Endothelial cell (in vitro differentiated cells): Measurements from ENCODE around the gene DACH1. TPM values are rescaled to one million over a fixed set of nuclear protein-coding genes. Genes with fewer than 3 reads are reported as not detected.

ENCODE experiments used
- DNase-seq: peaks from one replicate; pipeline ENCODE4 v3.0.0; 2021; ENCODE audit warnings: low spot score
- H3K27ac Mint-ChIP-seq: one replicate; pipeline ENCODE4 v1.8.0; 2021; ENCODE audit warnings: mixed read lengths, inconsistent platforms; ENCODE audit not compliant: unreplicated experiment
- H3K27me3 Mint-ChIP-seq: one replicate; pipeline ENCODE4 v1.8.0; 2021; ENCODE audit warnings: mild to moderate bottlenecking, moderate library complexity, mixed read lengths, inconsistent platforms; ENCODE audit not compliant: unreplicated experiment
- H3K36me3 Mint-ChIP-seq: one replicate; pipeline ENCODE4 v1.8.0; 2021; ENCODE audit warnings: mild to moderate bottlenecking, low read depth, mixed read lengths, inconsistent platforms; ENCODE audit not compliant: unreplicated experiment
- H3K4me1 Mint-ChIP-seq: one replicate; pipeline ENCODE4 v1.8.0; 2021; ENCODE audit warnings: mild to moderate bottlenecking, mixed read lengths, inconsistent platforms; ENCODE audit not compliant: unreplicated experiment
- H3K4me3 Mint-ChIP-seq: one replicate; pipeline ENCODE4 v1.8.0; 2021; ENCODE audit warnings: mild to moderate bottlenecking, mixed read lengths, inconsistent platforms; ENCODE audit not compliant: unreplicated experiment
- H3K9me3 Mint-ChIP-seq: one replicate; pipeline ENCODE4 v1.8.0; 2021; ENCODE audit warnings: mixed read lengths, inconsistent platforms; ENCODE audit not compliant: unreplicated experiment
- CTCF ChIP-seq: fragments of 200-600 bp; sonication (generic); IDR thresholded peaks from one replicate; pipeline ENCODE4 v1.5.0; 2021; ENCODE audit warnings: antibody characterized with exemption; ENCODE audit not compliant: unreplicated experiment
- total RNA-seq: library from RNA; stranded (reverse); fragmentation: NEBNext Ultra II Directional; extraction: Animal tissue kit (Norgen Biotek cat#: 25700); gene quantifications from one replicate; pipeline ENCODE4 v1.2.1, GENCODE V29; 2021; ENCODE audit not compliant: unreplicated experiment

Gene DACH1
- total RNA-seq, 1 donor from 2014 or later = 36.4 TPM

GRCh38 chr13:71481046-71481445 is 386.0 kb downstream of the DACH1 start:
- no peaks in the 10 kb centered on the region for H3K36me3 Mint-ChIP-seq
- no peaks in the 10 kb centered on the region for H3K27me3 Mint-ChIP-seq
- DNase-seq = no peak
- H3K4me3 Mint-ChIP-seq = no peak overlapping the region
- no peaks in the 10 kb centered on the region for H3K9me3 Mint-ChIP-seq
- H3K4me1 Mint-ChIP-seq = no peaks in the 10 kb centered on the region
- no peak for TF ChIP-seq CTCF
- H3K27ac Mint-ChIP-seq = peak overlapping the region; percentile 16

- DNase-seq = no peak
- no peaks in the 10 kb centered on the region for H3K27me3 Mint-ChIP-seq
- no peaks in the 10 kb centered on the region for H3K4me1 Mint-ChIP-seq
- no peak overlapping the region for H3K4me3 Mint-ChIP-seq
- no peaks in the 10 kb centered on the region for H3K36me3 Mint-ChIP-seq
- H3K9me3 Mint-ChIP-seq = no peaks in the 10 kb centered on the region
- H3K27ac Mint-ChIP-seq = no peak overlapping the region
- TF ChIP-seq CTCF = peak; percentile 79
These were observed 389.3 kb downstream of the DACH1 start for GRCh38 chr13:71477735-71478134.

- no peak overlapping the region for H3K27ac Mint-ChIP-seq
- no peaks in the 10 kb centered on the region for H3K27me3 Mint-ChIP-seq
- H3K4me1 Mint-ChIP-seq = no peaks in the 10 kb centered on the region
- no peaks in the 10 kb centered on the region for H3K9me3 Mint-ChIP-seq
- H3K36me3 Mint-ChIP-seq = peaks cover 8% of the 10 kb centered on the region
- no peak overlapping the region for H3K4me3 Mint-ChIP-seq
- no peak for DNase-seq
- no peak for TF ChIP-seq CTCF
These were observed 392.1 kb downstream of the DACH1 start for GRCh38 chr13:71474936-71475335.

GRCh38 chr13:71469626-71470025 is 397.4 kb downstream of the DACH1 start:
- no peaks in the 10 kb centered on the region for H3K27me3 Mint-ChIP-seq
- no peak overlapping the region for H3K4me3 Mint-ChIP-seq
- no peaks in the 10 kb centered on the region for H3K9me3 Mint-ChIP-seq
- no peak for DNase-seq
- no peak overlapping the region for H3K27ac Mint-ChIP-seq
- no peaks in the 10 kb centered on the region for H3K4me1 Mint-ChIP-seq
- H3K36me3 Mint-ChIP-seq = peaks cover 8% of the 10 kb centered on the region
- no peak for TF ChIP-seq CTCF

GRCh38 chr13:71464686-71465085 is 402.3 kb downstream of the DACH1 start:
- no peaks in the 10 kb centered on the region for H3K9me3 Mint-ChIP-seq
- no peak overlapping the region for H3K4me3 Mint-ChIP-seq
- no peaks in the 10 kb centered on the region for H3K4me1 Mint-ChIP-seq
- no peaks in the 10 kb centered on the region for H3K27me3 Mint-ChIP-seq
- DNase-seq = no peak
- no peaks in the 10 kb centered on the region for H3K36me3 Mint-ChIP-seq
- TF ChIP-seq CTCF = no peak
- H3K27ac Mint-ChIP-seq = no peak overlapping the region
